ENCODE measurements around the gene THRSP. TPM values are rescaled to one million over a fixed set of nuclear protein-coding genes. Genes with fewer than 3 reads are reported as not detected.

THRSP gene
- total and polyA plus RNA-seq, 2 of the 8 experiments (the other 6 are each of a cell fraction or from before 2014, with no cell fraction given), result 0.11 TPM; not detected in 1

DNA sequence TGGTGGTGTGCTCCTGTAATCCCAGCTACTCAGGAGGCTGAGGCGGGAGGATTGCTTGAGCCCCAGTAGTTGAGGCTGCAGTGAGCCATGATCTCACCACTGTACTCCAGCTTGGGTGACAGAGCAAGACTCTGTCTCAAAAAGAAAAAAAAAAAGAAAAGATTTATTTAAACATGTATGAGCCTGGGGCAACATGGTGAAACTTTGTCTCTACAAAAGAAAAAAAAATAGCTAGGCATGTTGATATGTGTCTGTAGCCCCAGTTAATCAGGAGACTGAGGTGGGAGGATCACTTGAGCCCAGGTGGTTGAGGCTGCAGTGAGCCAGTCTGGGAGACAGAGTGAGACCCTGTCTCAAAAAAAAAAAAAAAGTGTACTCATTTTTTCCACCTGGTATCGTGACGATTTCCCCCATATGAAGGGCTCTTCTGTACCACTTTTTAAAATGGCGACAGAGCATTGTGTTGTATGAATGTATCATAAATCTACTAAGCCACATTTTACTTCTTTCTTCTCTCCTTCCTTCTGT is 24.2 kb upstream of the THRSP start (continued):
- TF ChIP-seq, protein P1, sequence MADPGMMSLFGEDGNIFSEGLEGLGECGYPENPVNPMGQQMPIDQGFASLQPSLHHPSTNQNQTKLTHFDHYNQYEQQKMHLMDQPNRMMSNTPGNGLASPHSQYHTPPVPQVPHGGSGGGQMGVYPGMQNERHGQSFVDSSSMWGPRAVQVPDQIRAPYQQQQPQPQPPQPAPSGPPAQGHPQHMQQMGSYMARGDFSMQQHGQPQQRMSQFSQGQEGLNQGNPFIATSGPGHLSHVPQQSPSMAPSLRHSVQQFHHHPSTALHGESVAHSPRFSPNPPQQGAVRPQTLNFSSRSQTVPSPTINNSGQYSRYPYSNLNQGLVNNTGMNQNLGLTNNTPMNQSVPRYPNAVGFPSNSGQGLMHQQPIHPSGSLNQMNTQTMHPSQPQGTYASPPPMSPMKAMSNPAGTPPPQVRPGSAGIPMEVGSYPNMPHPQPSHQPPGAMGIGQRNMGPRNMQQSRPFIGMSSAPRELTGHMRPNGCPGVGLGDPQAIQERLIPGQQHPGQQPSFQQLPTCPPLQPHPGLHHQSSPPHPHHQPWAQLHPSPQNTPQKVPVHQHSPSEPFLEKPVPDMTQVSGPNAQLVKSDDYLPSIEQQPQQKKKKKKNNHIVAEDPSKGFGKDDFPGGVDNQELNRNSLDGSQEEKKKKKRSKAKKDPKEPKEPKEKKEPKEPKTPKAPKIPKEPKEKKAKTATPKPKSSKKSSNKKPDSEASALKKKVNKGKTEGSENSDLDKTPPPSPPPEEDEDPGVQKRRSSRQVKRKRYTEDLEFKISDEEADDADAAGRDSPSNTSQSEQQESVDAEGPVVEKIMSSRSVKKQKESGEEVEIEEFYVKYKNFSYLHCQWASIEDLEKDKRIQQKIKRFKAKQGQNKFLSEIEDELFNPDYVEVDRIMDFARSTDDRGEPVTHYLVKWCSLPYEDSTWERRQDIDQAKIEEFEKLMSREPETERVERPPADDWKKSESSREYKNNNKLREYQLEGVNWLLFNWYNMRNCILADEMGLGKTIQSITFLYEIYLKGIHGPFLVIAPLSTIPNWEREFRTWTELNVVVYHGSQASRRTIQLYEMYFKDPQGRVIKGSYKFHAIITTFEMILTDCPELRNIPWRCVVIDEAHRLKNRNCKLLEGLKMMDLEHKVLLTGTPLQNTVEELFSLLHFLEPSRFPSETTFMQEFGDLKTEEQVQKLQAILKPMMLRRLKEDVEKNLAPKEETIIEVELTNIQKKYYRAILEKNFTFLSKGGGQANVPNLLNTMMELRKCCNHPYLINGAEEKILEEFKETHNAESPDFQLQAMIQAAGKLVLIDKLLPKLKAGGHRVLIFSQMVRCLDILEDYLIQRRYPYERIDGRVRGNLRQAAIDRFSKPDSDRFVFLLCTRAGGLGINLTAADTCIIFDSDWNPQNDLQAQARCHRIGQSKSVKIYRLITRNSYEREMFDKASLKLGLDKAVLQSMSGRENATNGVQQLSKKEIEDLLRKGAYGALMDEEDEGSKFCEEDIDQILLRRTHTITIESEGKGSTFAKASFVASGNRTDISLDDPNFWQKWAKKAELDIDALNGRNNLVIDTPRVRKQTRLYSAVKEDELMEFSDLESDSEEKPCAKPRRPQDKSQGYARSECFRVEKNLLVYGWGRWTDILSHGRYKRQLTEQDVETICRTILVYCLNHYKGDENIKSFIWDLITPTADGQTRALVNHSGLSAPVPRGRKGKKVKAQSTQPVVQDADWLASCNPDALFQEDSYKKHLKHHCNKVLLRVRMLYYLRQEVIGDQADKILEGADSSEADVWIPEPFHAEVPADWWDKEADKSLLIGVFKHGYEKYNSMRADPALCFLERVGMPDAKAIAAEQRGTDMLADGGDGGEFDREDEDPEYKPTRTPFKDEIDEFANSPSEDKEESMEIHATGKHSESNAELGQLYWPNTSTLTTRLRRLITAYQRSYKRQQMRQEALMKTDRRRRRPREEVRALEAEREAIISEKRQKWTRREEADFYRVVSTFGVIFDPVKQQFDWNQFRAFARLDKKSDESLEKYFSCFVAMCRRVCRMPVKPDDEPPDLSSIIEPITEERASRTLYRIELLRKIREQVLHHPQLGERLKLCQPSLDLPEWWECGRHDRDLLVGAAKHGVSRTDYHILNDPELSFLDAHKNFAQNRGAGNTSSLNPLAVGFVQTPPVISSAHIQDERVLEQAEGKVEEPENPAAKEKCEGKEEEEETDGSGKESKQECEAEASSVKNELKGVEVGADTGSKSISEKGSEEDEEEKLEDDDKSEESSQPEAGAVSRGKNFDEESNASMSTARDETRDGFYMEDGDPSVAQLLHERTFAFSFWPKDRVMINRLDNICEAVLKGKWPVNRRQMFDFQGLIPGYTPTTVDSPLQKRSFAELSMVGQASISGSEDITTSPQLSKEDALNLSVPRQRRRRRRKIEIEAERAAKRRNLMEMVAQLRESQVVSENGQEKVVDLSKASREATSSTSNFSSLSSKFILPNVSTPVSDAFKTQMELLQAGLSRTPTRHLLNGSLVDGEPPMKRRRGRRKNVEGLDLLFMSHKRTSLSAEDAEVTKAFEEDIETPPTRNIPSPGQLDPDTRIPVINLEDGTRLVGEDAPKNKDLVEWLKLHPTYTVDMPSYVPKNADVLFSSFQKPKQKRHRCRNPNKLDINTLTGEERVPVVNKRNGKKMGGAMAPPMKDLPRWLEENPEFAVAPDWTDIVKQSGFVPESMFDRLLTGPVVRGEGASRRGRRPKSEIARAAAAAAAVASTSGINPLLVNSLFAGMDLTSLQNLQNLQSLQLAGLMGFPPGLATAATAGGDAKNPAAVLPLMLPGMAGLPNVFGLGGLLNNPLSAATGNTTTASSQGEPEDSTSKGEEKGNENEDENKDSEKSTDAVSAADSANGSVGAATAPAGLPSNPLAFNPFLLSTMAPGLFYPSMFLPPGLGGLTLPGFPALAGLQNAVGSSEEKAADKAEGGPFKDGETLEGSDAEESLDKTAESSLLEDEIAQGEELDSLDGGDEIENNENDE (IDR thresholded peaks at IDR 0.05; ENCODE audit: insufficient replicate concordance, low read length), result no peak
- TF ChIP-seq USF2 (IDR thresholded peaks at IDR 0.05; ENCODE audit: low read length) (no peak), YY1 (IDR thresholded peaks at IDR 0.05; ENCODE audit: low read depth, low read length) (no peak), FOSL1 (IDR thresholded peaks at IDR 0.05; ENCODE audit: insufficient read depth, low read depth, low read length) (no peak), SAP30 (IDR thresholded peaks at IDR 0.05; ENCODE audit: insufficient read depth, insufficient replicate concordance, low read length) (no peak), BCL11A (IDR thresholded peaks at IDR 0.05; ENCODE audit: low read depth in 2 of 2, low read length in 2 of 2) (no peak), CHD1 (IDR thresholded peaks at IDR 0.05; ENCODE audit: low read depth, low read length) (no peak)
- TF ChIP-seq, protein P2, sequence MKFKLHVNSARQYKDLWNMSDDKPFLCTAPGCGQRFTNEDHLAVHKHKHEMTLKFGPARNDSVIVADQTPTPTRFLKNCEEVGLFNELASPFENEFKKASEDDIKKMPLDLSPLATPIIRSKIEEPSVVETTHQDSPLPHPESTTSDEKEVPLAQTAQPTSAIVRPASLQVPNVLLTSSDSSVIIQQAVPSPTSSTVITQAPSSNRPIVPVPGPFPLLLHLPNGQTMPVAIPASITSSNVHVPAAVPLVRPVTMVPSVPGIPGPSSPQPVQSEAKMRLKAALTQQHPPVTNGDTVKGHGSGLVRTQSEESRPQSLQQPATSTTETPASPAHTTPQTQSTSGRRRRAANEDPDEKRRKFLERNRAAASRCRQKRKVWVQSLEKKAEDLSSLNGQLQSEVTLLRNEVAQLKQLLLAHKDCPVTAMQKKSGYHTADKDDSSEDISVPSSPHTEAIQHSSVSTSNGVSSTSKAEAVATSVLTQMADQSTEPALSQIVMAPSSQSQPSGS (IDR thresholded peaks at IDR 0.05; ENCODE audit: low read length), result no peak
